DMS79 (cell line): ENCODE measurements around the gene RAB3C.
A peak's percentile ranks its signal among the peaks of the same experiment; 100 is the strongest.

Experiments used
- DNase-seq: peaks from one replicate; lab custom pipeline; 2025; lab: John Stamatoyannopoulos, UW

The RAB3C gene

DNA sequence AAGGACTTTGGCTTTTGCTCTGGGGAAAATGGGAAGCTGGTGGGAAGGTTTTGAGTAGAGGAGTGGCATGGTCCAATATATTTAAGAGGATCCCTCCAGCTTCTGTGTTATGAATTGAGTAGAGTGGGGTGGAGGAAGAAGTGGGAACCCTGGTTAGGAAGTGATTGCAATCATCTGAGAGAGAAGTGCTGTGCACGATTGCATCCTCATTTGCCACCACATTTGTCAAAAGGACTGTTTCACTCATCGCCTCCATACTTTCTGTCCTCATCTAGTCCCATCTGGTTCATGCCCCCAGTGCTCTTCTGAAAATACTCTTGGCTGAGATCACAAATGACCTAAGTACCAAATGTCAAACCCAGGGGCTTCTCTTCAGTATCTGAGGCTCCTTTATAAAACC is 192.1 kb downstream of the RAB3C start:
- DNase-seq = no peak

DNA sequence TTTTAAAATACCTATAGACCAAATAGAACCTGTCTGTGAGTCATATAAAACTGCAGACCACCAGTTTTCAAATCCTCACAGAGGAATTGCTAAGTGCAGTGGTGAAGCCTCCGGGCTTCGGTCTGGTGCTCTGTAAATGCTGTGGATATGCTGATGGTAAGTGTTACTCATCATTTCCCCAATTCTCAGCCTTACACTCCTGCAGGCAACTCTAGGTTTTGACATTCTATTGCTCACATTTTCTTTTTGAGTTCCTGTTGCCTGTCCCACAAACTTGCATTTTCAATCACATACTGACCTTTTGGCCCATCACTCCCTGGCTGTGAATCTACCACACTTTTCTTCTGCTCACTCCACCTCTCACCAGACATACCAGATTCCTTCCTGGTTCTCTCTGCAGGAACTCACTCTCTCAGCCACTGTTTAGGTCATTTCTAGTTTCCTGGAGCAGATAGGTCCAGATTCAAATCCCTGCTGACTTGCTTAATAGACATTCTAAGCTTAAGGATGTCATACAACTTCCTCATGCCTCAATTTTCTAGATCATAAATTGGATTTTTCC is 192.9 kb downstream of the RAB3C start:
- no peak for DNase-seq

DNA sequence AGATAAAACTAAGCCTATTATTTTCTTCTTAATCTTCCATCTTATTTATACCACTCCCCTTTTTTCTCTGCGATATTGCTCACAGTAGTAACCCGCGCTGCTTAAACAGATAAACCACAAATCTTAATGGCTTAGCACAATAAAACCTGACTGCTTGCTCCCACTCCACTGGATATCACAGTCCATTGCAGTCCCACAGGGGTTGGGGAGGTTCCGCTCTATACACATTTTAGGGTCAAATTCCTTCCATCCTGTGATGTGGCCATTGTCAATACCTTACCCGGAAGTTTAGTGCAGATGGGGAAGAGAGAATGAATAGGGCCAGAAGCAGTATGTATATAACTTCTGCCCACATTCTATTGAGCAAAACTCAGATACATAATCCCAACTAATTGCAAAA is 193.7 kb downstream of the RAB3C start:
- no peak for DNase-seq

DNA sequence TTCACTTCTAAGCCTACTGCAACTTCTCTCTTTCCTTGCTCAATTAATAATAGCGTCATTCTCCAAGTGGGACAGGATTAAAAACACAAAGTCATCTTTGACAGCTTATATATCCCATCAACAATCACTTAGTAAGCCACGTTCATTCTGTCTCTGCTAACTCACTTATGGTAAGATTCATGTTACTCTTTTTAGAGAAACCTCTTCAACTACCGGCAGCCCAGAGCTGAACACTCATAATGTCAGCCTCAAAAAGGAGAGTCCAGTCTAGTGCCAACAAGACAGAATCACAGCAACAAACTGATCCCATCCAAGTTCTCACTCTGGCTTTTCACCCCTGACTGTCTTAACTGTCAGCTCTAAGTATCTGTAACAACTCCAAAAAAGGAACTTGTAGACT is 196.0 kb downstream of the RAB3C start:
- DNase-seq = no peak

DNA sequence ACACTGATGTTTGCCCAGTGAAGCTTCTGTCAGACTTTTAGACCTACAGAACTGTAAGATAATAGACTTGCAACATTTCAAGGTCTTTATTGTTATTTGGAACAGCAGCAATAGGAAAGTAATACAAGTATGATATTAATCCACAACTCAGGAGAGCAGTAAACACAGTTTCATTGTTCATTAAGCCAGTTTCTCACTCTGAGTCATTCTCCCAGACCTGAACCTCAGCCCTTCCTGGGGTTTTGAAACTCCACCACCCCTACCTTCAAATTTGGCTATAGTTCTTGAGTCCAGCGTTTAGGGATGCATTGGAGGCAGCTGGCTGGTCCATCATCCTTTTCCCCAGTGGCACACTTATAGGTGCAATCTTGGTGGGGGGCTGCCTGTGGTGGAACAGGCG is 203.2 kb downstream of the RAB3C start:
- no peak for DNase-seq

DNA sequence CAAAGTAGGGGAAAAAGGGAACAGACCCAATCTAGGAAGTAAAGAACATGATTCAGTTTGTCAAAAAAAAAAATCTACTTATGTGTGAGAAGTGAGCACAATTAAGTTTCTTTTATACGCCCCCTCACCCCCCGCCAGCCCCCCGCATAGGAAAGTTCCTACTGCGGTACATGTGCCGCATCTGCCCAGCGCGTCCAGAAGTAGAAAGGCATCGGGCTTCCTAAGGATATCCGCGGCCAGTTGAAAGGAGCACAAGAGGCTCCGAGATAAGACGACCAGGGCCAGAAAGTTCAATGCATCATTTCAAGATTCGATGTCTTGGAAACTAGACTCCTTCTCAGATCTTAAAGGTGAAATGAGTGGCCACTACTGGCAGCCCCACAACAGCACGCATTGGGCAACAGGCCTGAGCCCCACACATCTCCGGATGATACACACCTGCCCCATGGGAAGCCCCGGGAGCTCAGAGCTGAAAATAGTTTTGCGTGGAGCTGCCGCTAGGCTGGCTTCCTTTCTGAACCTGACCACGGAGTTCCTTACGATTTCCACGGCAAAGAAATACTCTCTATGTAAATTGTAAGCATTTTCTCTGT is 203.9 kb downstream of the RAB3C start:
- no peak for DNase-seq

DNA sequence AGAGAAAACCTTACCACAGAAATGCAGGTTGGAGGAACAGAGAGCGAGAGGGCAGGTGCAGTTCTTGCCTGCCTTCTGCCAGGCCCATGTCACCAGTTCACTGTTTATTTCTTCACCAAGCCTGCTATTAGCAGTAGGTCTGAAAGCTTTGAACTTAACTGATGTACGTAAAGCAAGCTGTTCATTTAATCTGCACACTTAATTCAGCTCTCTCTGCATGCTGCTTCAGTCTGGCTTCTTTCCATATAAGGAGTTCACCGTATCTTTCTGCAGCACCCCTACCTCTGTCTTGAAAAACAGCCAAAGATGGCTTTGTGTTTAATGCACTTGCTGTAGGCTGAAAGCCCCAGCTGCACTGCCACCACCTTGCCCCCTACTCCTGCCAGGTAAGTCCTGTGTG is 205.1 kb downstream of the RAB3C start:
- peak; percentile 29 for DNase-seq

DNA sequence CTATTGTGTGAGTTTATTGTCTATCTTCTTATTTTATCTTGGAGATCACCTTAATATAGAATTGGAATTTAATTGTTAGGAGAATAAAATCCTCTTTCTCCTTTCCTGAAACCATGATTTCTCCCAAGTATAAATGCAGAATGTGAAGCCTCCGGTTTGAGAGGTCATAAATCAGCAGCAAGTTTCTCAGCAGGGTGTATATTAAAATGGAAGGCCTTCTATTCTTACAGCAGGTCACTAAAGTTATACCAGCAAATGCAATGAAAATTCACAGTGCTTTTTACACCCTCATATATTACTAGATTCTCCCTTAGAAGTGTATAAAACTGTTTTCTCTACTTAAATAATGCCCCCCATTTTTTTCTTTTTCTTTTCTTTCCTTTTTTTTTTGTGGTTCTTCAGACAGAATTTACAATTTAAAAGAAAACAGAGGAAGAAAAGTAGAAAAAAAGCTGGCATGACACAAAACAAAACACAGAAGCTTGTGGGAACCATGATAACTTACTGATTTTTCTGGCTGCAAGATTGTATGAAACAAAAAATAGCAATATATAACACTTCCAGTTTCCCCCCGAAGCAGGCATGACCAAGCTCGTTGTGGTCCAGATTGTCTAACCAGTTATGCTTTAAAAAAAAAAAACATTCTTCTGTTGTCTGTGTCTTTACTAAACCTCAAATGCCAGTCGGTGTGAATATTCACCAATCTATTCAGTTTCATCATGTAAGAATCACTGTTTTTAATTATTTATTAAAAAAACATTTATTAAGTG is 211.2 kb downstream of the RAB3C start:
- no peak for DNase-seq

DNA sequence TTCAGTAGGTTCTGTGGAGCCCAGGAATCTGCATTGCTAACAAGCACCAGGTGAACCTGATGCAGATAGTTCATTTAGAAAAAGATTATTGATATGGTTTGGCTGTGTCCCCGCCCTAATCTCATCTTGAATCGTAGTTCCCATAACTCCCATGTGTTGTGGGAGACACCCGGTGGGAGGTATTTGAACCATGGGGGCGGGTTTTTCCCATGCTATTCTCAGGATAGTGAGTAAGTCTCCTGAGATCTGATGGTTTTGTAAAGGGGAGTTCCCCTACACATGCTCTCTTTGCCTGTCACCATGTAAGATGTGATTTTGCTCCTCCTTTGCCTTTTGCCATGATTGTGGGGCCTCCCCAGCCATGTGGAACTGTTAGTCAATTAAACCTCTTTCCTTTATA is 212.0 kb downstream of the RAB3C start:
- DNase-seq = no peak

DNA sequence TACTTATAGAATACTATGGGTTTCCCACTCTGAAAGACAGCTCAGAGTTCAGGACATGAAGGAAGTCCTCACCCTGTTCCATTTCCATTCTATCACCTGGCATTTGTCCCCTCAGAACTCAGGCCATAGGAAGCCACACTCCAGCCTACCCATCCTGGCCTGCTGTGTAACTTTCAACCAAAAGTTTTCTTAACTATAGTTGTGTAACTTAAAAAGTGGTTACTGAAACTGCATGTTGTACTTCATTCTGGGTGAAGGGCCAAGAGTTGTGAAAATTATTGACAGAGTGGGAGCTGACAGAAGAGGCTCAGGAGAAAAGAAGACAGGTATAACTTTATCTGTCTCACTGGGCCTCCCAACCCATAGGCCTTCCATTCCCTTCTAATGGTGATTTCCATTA is 212.5 kb downstream of the RAB3C start:
- DNase-seq = no peak

DNA sequence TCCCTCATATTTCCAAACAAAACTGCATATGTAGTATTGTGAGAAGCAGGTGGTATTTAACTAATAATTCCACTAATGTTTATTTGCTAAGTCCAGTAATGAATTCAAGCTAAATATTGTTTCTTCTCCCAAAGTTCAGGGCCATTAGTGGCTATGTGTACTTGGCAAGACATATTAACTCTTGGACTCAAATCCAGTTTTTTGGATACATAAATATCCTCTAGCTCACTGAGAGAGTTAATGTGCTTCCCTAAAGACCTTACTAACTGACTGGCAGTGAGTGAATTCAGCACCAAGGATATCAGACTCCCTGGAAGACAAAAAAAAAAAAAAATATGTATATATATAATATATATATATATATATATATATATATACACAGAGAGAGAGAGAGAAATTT is 214.1 kb downstream of the RAB3C start:
- DNase-seq = no peak

DNA sequence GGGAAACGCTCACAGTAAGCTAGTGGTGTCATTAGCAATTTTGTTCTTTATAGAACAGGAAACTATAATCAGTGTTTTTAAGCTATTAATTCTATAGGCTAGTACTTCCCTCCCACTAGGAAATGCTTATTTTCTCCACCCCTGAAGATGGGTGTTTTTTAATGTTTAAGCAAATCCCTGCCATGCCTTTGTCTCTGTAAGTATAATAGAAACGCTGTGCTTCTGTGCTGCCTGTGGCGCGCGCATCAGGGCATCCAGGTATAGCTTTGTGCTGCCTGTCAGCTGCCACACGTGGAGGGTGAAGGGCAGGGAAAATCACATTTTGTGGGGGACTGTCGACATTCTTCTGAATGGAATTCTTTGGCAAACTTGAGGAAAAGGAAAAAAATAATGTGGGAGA is 217.5 kb downstream of the RAB3C start:
- no peak for DNase-seq

DNA sequence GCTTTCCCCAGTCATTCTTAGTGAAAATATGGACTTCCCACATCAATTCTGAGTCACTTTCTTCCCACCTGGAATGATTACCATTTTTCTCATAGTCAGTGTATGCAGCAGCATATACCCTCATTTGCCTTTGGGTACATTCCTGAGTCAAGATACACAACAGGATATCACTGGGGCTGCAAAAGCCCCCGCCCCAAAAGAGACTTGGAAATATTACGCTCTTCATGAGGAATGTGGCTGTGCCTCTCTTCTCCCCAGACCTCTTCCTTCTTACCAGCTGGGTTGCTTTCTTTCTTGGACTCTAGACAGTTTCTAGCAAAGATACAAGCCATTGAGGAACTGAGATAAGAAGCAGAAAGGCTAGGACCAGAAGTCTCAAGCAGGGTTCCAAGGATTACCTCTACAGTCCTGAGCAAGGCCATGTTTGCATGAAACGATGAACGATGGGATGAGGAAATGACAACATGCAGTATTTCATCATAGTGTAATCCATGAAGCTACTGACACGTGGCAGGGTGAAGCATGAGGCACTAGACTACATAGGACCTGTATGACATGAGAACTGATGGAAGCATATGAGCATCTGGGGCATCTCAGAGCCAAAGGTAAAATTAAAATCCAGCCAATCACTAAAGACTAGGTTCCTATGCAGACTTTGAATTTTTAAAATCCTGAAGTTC is 218.1 kb downstream of the RAB3C start:
- no peak for DNase-seq

DNA sequence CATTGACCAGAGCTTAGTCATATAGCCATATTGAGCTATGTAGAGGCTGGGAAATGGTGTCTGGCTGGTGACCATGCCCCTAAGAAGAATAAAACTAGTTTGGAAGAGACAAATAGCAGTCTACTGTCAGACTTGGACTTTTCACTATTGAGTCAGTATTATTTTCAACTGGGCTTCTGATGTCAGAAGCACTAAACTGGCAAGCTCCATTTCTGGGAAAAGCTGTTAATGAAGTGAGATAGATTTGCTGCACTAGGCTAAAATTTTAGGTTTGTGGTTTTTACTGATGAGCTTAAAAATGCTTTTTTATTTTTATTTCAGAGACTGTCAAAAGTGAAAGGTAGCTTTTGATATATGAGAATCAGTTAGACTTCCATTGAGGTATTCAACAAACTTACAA is 220.2 kb downstream of the RAB3C start:
- DNase-seq = no peak

DNA sequence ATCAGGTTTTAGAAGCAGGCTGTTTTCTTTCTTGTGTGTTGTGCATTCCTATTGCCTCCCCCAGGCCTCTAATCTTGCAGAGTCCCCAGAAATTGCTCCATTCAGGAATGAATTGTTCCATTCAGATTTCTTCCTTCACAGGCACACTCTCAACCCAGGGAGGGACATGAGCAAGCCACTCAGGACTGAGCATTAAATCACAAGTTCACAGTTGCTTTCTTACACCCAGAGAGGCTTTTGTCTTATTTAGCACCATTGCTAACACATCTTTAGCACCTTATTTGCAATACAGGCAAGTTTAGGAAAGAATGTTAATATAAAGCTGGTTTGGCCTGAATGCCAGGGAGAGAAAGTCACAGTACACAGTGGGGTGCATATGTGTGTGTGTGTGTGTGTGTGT is 221.4 kb downstream of the RAB3C start:
- no peak for DNase-seq

DNA sequence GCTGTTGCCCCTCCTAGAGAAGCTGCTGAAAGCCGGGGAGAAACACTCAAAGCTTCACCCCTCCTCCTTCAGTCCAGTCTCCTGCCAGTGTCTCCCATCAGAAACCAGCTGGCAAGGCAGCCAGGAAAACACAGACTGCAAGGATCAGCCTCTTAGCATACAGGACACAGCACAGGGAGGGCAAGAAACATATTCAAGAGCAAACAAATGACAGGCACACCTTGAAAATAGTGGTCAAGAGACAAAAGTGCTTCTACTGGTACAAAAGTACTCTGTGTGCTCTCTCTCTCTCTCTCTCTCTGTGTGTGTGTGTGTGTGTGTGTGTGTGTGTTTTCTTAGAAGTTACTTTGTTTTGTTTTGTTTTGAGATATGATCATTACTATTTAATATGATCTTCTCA is 227.2 kb downstream of the RAB3C start:
- DNase-seq = no peak

DNA sequence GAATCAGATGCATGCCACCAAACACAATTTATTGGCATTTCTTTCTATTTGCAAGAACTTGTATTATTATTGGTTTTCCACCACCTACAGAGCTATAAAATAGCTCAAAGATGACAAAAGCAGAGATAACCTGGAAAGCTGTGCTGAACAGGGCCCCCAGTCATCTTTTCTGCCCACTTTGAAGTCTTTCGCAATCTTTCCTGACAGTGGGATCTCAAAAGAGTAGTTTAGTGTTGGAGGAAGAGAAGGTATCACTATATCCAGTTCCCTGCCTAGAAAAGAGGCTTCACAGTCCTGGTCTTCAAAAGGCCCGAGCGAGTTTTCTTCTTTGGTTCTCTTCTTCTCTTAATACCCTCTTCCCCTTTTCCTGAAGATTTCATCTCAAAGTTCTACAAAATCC is 231.0 kb downstream of the RAB3C start:
- no peak for DNase-seq

DNA sequence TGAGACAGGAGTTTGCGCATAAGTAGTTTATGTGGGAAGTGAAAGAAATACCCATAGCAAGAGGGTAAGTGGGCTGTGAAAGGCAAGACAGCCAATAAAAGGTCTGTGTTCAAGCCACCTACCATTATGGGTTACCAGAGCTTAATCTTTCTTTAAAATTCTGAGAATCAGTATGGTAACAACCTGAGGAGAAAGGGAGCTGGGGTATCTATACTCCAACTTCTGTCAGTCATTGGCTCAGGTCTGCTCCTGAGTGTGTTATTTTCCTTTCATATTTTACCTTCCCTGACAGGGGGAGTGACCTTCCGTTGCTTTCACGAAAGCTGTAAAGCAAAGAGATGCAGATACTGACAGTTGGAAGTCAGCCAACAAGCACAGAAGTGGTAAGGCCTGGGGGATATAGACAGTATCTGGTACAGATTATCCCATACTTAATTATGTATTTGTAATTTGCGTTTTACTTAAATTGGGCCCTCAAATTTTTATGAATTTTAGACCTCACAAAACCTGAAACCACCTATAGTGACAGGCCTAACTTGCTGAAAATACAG is 233.4 kb downstream of the RAB3C start:
- no peak for DNase-seq

DNA sequence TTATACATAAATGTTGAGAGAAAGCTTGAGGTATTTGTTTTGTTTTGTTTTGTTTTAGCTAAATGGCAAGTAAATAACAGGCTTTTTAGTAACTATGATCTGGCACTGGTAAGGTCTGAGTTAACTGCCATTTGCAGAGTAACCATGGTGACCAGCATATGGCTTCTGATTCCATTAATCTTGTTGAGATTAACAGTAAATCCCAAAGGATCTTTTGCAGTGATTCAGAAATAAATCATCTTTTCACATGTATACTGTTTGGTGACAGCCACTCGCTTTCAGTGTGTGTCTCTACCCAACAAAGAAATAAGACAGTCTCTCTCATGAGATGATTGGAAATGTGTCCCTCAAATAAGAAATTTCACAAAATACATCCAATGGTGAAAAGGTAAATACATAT is 235.6 kb downstream of the RAB3C start:
- no peak for DNase-seq

DNA sequence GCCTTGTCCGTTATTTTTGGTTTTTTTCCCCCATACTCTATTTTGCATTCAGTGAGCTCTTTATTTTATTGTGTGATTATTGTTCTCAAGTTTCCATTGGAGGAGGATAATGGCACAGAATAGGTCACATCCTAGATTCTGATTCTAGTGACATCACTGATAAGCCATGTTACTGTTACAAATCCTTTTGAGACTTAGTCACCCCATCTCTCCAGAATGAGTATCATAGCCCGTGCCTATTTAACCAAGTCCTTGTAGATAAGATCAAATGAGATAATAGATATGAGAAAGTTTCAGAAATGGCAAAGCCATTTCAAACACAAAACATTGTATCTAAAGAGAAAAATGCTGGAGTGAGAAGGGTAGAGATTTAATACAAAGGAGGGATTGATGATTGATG is 242.6 kb downstream of the RAB3C start:
- DNase-seq = no peak

DNA sequence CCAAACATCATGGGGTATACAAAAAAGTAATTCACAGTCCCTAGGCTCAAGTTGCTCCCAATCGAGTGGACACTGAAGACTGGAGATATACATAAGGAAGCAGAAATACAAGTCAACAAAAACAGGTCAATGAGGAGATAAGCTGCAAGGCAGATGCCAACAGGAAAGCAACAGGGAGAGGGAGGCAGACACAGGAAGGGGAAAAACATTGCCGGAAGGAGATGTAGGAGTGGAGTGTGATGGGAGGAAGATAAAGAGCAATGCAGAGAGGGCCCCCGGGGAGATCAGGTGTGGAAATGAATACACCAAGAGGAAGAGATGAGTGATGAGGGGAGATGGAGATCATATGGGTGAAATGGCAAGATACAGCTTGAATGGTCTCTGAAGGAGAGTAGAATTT is 243.0 kb downstream of the RAB3C start:
- DNase-seq = no peak

DNA sequence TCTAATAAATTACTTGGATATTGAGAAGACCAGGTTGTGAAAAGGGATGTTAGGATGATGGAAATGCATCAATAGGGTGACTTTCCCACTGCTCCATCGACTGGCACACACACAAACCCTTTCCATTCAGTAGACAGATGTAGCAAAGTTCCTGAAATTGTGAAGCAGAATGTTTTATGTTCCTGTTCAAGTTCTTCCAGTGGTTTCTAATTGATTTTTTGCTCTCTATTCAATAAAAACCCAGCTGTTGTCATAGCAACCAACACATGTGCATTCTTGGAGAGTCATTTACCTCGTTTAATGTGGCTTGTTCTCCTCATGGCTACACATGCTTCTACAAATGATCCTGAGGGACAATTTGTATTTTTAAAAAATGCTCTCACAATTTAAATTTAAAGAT is 244.6 kb downstream of the RAB3C start:
- peak; percentile 1 for DNase-seq

DNA sequence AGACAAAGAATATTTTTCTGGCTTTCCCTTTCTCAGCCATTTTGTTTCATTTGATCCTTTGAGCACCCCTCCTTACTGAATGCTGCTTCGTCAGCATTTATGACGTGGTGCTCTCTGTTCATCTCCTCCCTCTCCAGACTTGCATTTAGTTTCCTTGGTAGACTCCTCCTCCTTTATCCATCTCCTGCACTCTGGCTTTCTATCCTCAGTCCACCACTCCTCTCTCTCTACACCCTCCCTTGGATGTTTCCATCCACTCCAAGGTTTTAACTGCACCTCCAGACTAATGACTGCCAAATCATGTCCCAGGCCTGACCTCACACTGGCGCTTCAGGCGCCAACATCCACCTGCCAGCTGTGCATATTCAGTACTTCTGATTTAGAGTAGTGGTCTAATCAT is 245.4 kb downstream of the RAB3C start:
- no peak for DNase-seq
